Measurements from ENCODE around the gene GCM1.

- TF ChIP-seq EZH2 (IDR thresholded peaks at IDR 0.05; ENCODE audit: borderline replicate concordance, insufficient read depth, low read length, poor library complexity, severe bottlenecking) = no peak
- TF ChIP-seq CTCF (IDR thresholded peaks at IDR 0.05; ENCODE audit: poor library complexity, severe bottlenecking) = no peak
- TF ChIP-seq POLR2AphosphoS5 (IDR thresholded peaks at IDR 0.05) = no peak
- no peak for TF ChIP-seq MXI1 (conservative IDR thresholded peaks at IDR 0.05; ENCODE audit: poor library complexity, severe bottlenecking)
- TF ChIP-seq EP300 (conservative IDR thresholded peaks at IDR 0.05; ENCODE audit: poor library complexity, severe bottlenecking) = no peak
Measured at GRCh38 chr6:53109612-53110011, 39.0 kb downstream of the GCM1 start.
